ENCODE data around the gene APOE. TPM values are rescaled to one million over a fixed set of nuclear protein-coding genes. Genes with fewer than 3 reads are reported as not detected.

APOE gene
- total and polyA plus RNA-seq, 2 of the 13 experiments (the other 11 are each of a cell fraction or from before 2014, with no cell fraction given), result 1,328 to 1,470 TPM

- intact Hi-C loops (cut with micrococcal nuclease; ENCODE audit: unreplicated experiment), result no loop called here
- Histone ChIP-seq H4K20me1 (ENCODE audit: insufficient read depth, low read length) (no peaks in the 10 kb centered on the region), H3K27me3 (ENCODE audit: control insufficient read depth in 1 of 2, insufficient read depth in 2 of 2, low read length in 2 of 2) (no peaks in the 10 kb centered on the region; a peak in 1 of 5 replicates), H2AFZ (ENCODE audit: low read length) (no peak overlapping the region), H3K4me3 (replicated peaks in 1 of 3; ENCODE audit: insufficient read depth in 1 of 3, low read depth in 2 of 3, low read length in 3 of 3) (peak overlapping the region in 1 of 3 experiments; percentile 79; a peak in 3 of 6 replicates), H3K36me3 (replicated peaks in 1 of 2; ENCODE audit: control insufficient read depth in 1 of 2, insufficient read depth in 2 of 2, low read length in 2 of 2) (peaks cover 4 to 7% of the 10 kb centered on the region in 2 experiments), H3K9ac (ENCODE audit: insufficient read depth, low read depth, low read length) (peak overlapping the region; percentile 43; the same call in 1 of the 2 replicates), H3K4me1 (ENCODE audit: insufficient read depth, low read length) (peaks cover 81% of the 10 kb centered on the region), H3K9me3 (ENCODE audit: low read length) (no peaks in the 10 kb centered on the region), H3K79me2 (ENCODE audit: insufficient read depth, low read length) (peaks cover 29% of the 10 kb centered on the region), H3K27ac (ENCODE audit: extremely low read length, insufficient read depth, low read length) (peak overlapping the region; percentile 46), H3K4me2 (ENCODE audit: low read depth, low read length) (peak overlapping the region; percentile 87)
- ChIA-PET POLR2A (interaction anchor here (1.1 to 7.3 kb wide), 9 partner anchors 9 to 58 kb away, joined by 3 to 119 read pairs (median 18); partner anchors contain the start of genes APOC1, APOE and TOMM40), CTCF (ENCODE audit: low intra/inter-chr PET ratio, low total read pairs) (no interaction called here)
- WGBS (ENCODE audit: low lambda C conversion rate), result 94% methylated on average over 3 of the region's 5 CpGs
- BruUV-seq (replicated peaks), result no TSS peak
- FAIRE-seq, result no peak
- DNase-seq (ENCODE audit: low spot score), result no peak
- in situ Hi-C loops (cut with HindIII; ENCODE audit: extremely low pct_ligation_motif_present, low pct_unique_long_range_greater_than_20kb), result loop anchor here (5.0 kb wide), 1 partner anchor 36 kb away; the partner anchor contains the start of gene APOC1
- no peak for ATAC-seq
- TF ChIP-seq ZNF563 (CRISPR knock-in tag; IDR thresholded peaks at IDR 0.05) (no peak), BRD4 (CRISPR knock-in tag; IDR thresholded peaks at IDR 0.05) (no peak), ZNF607 (CRISPR knock-in tag; IDR thresholded peaks at IDR 0.05; ENCODE audit: borderline replicate concordance) (no peak), NR2C2 (CRISPR knock-in tag; IDR thresholded peaks at IDR 0.05; ENCODE audit: borderline replicate concordance) (no peak), IRF9 (CRISPR knock-in tag; IDR thresholded peaks at IDR 0.05; ENCODE audit: borderline replicate concordance) (no peak), SETDB1 (CRISPR knock-in tag; IDR thresholded peaks at IDR 0.05; ENCODE audit: borderline replicate concordance) (no peak), ATAD3A (CRISPR knock-in tag; IDR thresholded peaks at IDR 0.05) (no peak), SNAI1 (CRISPR knock-in tag; IDR thresholded peaks at IDR 0.05; ENCODE audit: borderline replicate concordance) (no peak), ZNF335 (CRISPR knock-in tag; IDR thresholded peaks at IDR 0.05) (no peak), PATZ1 (CRISPR knock-in tag; IDR thresholded peaks at IDR 0.05) (no peak), GLMP (CRISPR knock-in tag; IDR thresholded peaks at IDR 0.05; ENCODE audit: borderline replicate concordance) (no peak), POLR2A (IDR thresholded peaks at IDR 0.05; ENCODE audit: insufficient read depth in 1 of 2, low read depth in 2 of 2, low read length in 2 of 2) (peak in 1 of 2 experiments; percentile 58; a peak in 2 of 4 replicates), RBFOX2 (IDR thresholded peaks at IDR 0.05; ENCODE audit: low read depth, low read length) (peak; percentile 63), CREM (IDR thresholded peaks at IDR 0.05) (no peak), CREM (CRISPR knock-in tag; IDR thresholded peaks at IDR 0.05) (no peak), ZNF280B (CRISPR knock-in tag; IDR thresholded peaks at IDR 0.05; ENCODE audit: borderline replicate concordance) (no peak)
Measured at GRCh38 chr19:44948237-44948636, 42.6 kb downstream of the APOE start.

All from HepG2 (cell line).